Cerebellar nuclear complex (tissue), 1 donor: ENCODE data around the gene RTEL1.
"Not testable (repeated sequence)": the region's sequence is repeated elsewhere in the genome, so short reads cannot be mapped to it uniquely, and the experiment has no call there.

ENCODE experiments used
- DNase-seq, 2 experiments: peaks; one replicate each; lab custom pipeline; 2025; lab: John Stamatoyannopoulos, UW

The RTEL1 gene

DNA sequence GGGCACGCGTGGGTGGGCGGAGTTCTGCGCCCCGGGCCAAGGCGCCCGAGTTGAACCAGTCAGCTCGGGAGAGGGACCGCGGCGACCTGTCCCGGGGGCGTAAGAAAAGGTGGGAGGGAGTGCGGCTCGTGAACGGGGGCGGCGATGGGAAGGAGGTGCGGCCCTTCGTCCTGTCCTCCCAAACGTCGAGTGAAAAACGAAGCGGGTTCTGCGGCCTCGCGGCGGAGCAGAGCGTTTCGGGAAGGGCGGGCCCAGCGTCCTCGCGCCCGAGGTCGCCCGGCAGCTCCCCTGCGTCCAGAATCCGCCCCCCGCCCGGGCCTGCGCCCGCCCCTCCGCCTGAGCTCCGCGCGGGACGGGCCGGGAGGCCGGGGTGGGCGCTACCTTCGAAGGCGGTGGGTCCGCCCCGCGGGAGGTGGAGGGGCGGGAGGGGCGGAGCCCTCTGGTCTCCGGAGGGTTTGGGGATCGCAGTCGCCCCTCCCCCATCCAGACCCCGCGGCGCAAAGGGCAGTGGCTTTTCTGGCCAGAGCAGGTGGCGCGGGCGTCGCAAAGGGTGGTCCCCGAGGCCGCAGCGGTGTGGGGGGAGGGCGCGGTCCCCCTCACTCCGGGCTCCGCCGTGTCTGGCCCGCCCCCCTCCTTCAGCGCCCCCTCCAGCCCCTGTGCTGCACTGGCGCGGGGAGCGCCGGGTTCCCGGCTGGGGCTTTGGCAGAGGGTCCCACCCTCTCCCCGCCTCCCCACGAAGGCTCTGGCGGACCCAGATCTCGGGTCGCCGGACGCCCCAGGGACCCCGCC, 5.7 kb upstream of the RTEL1 start:
- no peak for DNase-seq

GRCh38 chr20:63653041-63653973, 4.8 kb upstream of the RTEL1 start, which contains the start of gene STMN3:
TSS of gene STMN3 (minus strand) at chr20:63653424. CDS start at chr20:63653345, 79 bp downstream.
- DNase-seq: peak; percentile 59 to 61

GRCh38 chr20:63653974-63654668, 4.0 kb upstream of the RTEL1 start:
- DNase-seq: no peak

- no peak for DNase-seq
These were observed 2.9 kb upstream of the RTEL1 start for GRCh38 chr20:63655249-63655648.

DNA sequence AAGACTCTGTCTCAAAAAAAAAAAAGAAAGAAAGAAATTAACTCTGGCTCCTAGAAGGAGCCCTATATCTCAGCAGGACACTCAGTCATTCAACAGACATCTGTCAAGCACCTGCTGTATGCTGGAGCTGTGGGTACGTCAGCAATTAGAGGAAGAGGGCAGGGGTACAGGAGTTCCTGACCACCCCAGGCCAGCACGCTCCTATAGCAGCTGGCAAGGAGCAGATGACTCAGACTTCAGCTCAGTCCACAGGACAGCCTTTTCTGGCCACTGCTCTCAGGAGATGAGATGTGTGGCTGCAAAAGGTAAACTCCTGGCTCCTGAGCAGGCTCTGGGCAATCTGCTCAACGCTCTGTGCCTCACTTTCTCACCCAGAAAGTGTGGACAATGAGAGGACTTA, 1.7 kb upstream of the RTEL1 start:
- no peak for DNase-seq

DNA sequence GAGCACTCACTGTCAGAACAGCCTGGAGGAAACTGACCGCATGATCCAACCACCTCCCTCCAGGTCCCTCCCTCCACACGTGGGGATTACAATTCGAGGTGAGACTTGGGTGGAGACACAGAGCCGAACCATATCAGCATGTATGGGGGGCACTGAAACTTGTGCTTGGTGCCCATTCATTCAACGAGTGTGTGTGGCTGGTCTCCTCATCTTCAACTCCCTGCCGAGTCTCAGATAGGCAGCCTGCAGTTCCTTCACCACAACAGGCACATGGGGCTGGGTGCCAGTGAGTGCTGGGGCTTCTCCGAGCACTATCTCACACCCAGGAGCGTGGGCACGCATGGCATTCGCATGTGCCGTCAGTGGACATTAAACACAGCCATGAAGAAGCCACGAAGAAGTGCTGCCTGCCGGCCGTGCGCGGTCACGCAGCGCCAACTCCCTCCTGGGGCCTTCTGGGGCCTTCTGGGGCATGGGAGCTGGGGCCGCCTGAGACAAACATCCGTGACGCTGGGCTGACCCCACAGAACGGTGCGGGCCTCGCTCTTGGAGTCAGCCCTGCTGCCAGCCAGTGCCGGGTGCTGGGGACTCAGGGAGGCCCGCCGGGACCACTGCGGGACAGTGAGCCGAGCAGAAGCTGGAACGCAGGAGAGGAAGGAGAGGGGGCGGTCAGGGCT, 714 bp upstream of the RTEL1 start:
- no peak for DNase-seq

GRCh38 chr20:63658749-63659187, 656 bp downstream of the RTEL1 start:
- no peak for DNase-seq

GRCh38 chr20:63659370-63659769, 1.3 kb downstream of the RTEL1 start:
- DNase-seq: no peak

DNA sequence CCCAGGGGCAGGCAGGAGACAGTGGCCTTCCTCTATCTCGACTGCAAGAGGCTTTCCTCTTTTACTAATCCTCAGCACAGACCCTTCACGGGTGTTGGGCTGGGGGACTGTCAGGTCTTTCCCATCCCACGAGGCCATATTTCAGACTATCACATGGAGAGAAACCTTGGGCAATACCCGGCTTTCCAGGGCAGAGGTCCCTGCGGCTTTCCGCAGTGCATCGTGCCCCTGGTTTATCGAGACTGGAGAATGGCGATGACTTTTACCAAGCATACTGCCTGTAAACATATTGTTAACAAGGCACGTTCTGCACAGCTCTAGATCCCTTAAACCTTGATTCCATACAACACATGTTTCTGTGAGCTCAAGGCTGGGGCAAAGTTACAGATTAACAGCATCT, 2.1 kb downstream of the RTEL1 start:
- not testable (repeated sequence) for DNase-seq

DNA sequence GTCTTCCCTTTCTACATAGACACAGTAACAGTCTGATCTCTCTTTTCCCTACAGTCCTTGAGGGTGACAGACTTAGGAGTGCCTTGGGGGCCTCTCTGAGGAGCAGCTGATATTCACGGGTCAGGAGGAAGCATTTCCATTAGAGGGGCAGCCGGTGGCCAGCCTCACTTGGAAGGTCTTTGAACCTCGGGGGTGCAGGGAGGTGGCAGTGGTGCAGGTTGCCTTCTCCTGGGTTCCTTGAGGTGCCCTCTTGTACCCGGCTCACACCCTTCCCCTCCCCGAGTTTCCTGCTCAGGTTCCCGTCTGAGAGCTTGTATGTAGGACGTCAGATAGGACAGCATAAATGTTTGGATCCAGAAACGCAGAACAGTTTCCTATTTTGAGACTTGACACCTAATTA, 2.5 kb downstream of the RTEL1 start:
- DNase-seq: no peak

DNA sequence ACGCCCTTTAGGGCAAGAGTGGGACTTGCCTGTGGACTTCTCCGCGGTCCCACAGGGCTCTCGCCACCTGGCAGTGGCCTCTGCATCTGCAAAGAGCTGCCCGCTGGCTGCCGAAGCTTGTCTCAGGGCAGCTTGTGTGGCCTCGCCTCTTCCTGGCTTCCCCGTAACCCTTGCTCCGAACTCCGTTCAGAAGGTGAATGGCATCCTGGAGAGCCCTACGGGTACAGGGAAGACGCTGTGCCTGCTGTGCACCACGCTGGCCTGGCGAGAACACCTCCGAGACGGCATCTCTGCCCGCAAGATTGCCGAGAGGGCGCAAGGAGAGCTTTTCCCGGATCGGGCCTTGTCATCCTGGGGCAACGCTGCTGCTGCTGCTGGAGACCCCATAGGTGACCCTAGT, 3.0 kb downstream of the RTEL1 start:
- no peak for DNase-seq

GRCh38 chr20:63661959-63662812, 4.1 kb downstream of the RTEL1 start:
- DNase-seq: no peak

- DNase-seq: no peak
These were observed 4.7 kb downstream of the RTEL1 start for GRCh38 chr20:63662813-63663189.

DNA sequence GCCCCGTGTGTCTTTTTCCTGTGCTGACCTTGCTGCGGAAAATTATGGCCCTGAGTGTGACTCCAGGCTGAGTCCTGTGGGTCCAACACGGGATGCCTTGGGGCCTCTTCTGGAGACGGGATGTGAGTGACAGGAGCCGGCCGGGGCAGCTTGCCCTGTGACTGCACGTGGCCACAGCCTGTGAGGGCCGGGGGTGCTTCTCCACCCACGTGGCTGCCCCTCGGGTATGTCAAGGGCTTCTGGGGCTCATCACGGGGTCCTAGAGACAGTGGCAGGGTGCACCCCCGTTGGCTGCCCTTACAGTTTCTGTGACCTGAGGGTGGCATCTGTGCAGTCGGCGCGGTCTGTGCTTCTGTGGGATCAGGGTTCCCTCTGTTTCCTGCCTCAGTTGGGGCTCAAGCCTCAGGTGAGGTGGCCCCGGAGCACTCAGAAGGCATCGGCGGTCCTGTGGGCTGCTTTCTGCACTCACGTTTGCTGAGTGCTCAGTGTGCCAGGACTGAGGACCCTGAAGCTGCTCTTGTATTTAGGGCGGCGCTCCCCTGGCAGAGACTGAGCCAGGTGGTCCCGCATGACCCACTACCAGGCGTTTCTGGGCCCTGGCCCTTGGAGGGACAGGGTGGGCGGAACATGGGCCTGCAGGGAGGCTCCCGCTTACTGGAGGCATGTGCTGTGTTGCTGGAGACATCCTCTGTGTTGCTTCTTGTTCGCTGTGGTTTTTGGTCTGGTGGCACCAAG, 5.4 kb downstream of the RTEL1 start:
- DNase-seq: no peak

DNA sequence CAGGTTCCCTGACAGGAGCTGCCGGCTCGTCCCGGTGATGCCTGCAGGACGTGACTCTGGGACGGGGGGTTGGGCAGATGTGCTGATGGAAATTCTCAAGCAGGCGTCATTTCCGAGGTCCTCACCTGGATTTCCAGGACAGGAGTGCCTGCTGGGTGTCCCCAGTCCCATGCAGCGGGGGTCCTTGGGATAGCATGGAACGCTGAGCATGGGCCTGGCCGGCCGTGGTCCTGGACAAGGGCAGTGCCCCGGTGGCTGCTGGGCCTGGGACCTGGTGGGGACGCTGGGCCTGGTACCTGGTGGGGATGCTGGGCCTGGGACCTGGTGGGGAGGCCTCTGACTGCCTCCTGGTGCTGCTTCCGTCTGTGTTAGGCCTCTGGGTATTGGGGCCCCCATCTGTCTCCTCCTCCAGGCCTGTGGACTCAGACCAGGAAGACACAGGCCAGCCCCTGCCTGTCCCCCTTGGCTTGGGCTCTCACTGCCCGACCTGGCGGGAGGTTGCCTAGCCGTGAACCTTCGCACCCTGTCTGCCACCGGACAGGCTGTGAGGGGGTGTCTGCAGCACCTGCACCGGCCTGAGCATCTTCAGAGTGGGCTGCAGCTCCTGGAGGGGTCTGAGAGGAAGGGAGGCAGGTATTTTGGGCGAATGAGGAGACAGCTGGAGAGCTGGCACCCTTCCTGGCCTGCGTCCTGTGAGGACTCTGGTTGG, 6.2 kb downstream of the RTEL1 start:
- no peak for DNase-seq

DNA sequence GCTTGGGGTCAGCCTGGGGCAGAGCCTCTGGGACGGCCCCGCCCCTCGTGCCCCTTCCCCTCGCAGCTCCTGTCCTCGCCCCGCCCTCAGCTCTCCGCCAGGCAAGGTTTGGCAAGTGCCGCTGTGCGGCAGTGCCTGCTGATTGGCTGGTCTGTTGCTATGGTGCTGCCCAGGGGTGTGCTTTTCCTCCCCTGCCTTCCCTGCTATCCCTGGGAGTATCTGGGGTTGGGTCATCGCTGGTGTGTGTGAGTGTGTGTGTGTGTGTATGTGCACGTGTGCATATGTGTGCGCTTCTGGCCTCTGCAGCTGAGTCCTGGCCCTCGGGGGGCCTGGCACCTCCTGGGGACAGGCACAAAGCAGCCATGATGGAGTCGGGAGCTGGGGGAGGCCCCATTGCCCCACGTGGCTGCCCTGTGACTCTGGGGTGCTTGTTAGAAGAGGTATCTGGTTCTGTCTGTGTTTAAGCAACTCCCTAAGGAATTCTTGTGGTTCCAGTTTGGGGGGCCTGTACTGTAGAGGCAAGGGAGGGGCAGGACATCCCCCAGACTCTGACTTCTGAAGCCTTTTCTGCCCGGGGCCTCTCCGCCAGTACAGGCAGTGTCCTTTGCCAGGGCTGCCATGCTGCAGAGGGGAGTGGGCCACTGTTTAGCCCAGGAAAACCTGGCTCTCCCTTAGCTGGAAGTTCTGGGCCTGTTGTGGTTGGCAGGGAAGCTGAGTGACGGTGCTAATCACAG, 6.9 kb downstream of the RTEL1 start:
- DNase-seq: peak; percentile 42 to 79

DNA sequence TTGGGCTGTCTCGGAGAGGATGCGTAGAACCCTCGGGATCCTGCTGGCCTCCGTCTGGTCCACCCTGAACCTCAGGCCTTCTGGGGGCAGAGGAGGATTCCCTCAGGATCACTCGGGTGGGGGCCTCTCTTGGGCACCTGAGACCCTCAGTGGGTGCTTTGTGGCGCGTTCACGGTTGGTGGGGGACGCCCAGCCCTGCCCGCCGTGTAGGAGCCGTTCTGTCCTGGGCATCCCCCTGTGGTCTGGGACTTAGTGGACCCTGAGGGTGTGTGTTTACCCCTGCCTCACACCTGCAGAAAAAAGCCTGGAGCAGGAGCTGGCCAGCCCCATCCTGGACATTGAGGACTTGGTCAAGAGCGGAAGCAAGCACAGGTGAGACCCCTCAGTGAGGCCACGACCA, 7.6 kb downstream of the RTEL1 start:
- no peak for DNase-seq

GRCh38 chr20:63667858-63668257, 9.7 kb downstream of the RTEL1 start:
- DNase-seq: no peak

DNA sequence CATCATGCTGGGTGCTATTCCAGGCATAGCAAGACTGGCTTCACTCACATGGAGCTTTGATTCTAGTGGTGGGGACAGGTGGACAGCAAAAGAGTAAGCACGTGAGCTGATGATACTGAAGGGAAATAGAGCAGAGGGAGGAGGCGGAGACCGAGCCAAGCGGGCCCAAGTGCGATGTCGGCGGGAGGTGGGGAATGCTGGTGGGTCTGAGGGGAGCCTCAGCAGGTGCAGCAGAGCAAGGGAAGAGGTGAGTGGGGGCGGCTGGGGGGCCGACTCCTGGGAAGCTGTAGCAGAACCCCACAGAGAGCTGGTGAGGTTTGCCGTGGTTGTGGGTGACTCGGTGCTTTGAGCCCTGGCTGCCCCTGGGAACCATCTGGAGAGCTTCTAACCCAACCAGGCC, 10.2 kb downstream of the RTEL1 start:
- no peak for DNase-seq
